Type B pancreatic cell (in vitro differentiated cells): ENCODE results near the gene KCNQ5. TPM values are rescaled to one million over a fixed set of nuclear protein-coding genes. Genes with fewer than 3 reads are reported as not detected.
"Not testable (repeated sequence)": the region's sequence is repeated elsewhere in the genome, so short reads cannot be mapped to it uniquely, and the experiment has no call there.

Experiments used
- DNase-seq: peaks from one replicate; pipeline ENCODE4 v3.0.0; 2021; ENCODE audit warnings: mixed read lengths; ENCODE audit not compliant: unreplicated experiment; ENCODE audit errors: extremely low spot score
- H3K27ac Mint-ChIP-seq: 2 replicates; pipeline ENCODE4 v1.8.0; 2021; ENCODE audit warnings: mild to moderate bottlenecking, mixed read lengths
- H3K27me3 Mint-ChIP-seq: 2 replicates; pipeline ENCODE4 v1.8.0; 2021; ENCODE audit warnings: mixed read lengths
- H3K36me3 Mint-ChIP-seq: 2 replicates; pipeline ENCODE4 v1.8.0; 2021; ENCODE audit warnings: mixed read lengths
- H3K4me1 Mint-ChIP-seq: one replicate; pipeline ENCODE4 v1.8.0; 2021; ENCODE audit warnings: mixed read lengths; ENCODE audit not compliant: unreplicated experiment
- H3K4me3 Mint-ChIP-seq: 2 replicates; pipeline ENCODE4 v1.8.0; 2021; ENCODE audit warnings: mild to moderate bottlenecking, mixed read lengths
- H3K9me3 Mint-ChIP-seq: 2 replicates; pipeline ENCODE4 v1.8.0; 2021; ENCODE audit warnings: mixed read lengths
- CTCF ChIP-seq: fragments of 200-600 bp; sonication (generic); conservative IDR thresholded peaks from 2 replicates; pipeline ENCODE4 v1.5.0; 2021; ENCODE audit warnings: antibody characterized with exemption, mild to moderate bottlenecking
- total RNA-seq: library from RNA; stranded (reverse); gene quantifications from 2 replicates; pipeline ENCODE4 v1.2.1, GENCODE V29; 2021; ENCODE audit warnings: low replicate concordance

Gene KCNQ5
- total RNA-seq, 1 donor from 2014 or later = 1.7 TPM

- H3K27me3 Mint-ChIP-seq = peaks cover 4% of the 10 kb centered on the region
- H3K4me3 Mint-ChIP-seq = no peak overlapping the region
- H3K36me3 Mint-ChIP-seq = no peaks in the 10 kb centered on the region
- no peak for TF ChIP-seq CTCF
- no peak for DNase-seq
- peaks cover 4% of the 10 kb centered on the region for H3K4me1 Mint-ChIP-seq
- peaks cover 4% of the 10 kb centered on the region for H3K9me3 Mint-ChIP-seq
- no peak overlapping the region for H3K27ac Mint-ChIP-seq
Measured at GRCh38 chr6:72890233-72890632, 268.4 kb downstream of the KCNQ5 start.

DNA sequence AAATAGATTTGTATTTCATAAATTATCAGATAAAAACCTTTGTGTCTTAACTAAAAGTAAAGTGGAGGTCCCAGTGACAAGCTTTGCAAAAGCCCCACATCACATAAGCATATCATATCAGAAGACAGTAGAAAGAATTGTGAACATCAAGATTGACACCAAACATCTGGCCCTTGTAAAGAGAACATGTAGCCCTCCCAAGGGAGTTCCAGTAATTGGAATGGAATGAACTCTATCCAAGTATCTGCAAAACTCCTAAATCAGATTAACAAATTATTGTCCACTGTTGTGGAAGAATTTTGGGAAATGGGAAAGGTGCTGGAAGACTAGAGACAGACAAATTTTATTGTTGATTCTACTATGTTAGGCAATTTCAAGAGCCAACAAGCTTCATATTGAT, 268.8 kb downstream of the KCNQ5 start:
- no peak overlapping the region for H3K27ac Mint-ChIP-seq
- no peak for TF ChIP-seq CTCF
- no peak for DNase-seq
- peaks cover 4% of the 10 kb centered on the region for H3K4me1 Mint-ChIP-seq
- no peak overlapping the region for H3K4me3 Mint-ChIP-seq
- H3K36me3 Mint-ChIP-seq = no peaks in the 10 kb centered on the region
- H3K9me3 Mint-ChIP-seq = peaks cover 4% of the 10 kb centered on the region
- H3K27me3 Mint-ChIP-seq = peaks cover 4% of the 10 kb centered on the region

GRCh38 chr6:72892901-72893300, 271.0 kb downstream of the KCNQ5 start:
- no peak overlapping the region for H3K4me3 Mint-ChIP-seq
- no peak for DNase-seq
- H3K4me1 Mint-ChIP-seq = peaks cover 4% of the 10 kb centered on the region
- H3K9me3 Mint-ChIP-seq = no peaks in the 10 kb centered on the region
- no peaks in the 10 kb centered on the region for H3K36me3 Mint-ChIP-seq
- no peak overlapping the region for H3K27ac Mint-ChIP-seq
- H3K27me3 Mint-ChIP-seq = peaks cover 4% of the 10 kb centered on the region
- no peak for TF ChIP-seq CTCF

- TF ChIP-seq CTCF = no peak
- no peak overlapping the region for H3K4me3 Mint-ChIP-seq
- no peak for DNase-seq
- no peak overlapping the region for H3K27ac Mint-ChIP-seq
- peaks cover 4% of the 10 kb centered on the region for H3K27me3 Mint-ChIP-seq
- H3K9me3 Mint-ChIP-seq = no peaks in the 10 kb centered on the region
- peaks cover 4% of the 10 kb centered on the region for H3K4me1 Mint-ChIP-seq
- no peaks in the 10 kb centered on the region for H3K36me3 Mint-ChIP-seq
Measured at GRCh38 chr6:72894091-72894490, 272.2 kb downstream of the KCNQ5 start.

- not testable (repeated sequence) for H3K27ac Mint-ChIP-seq, H3K4me3 Mint-ChIP-seq, H3K9me3 Mint-ChIP-seq, DNase-seq, H3K4me1 Mint-ChIP-seq, H3K36me3 Mint-ChIP-seq, H3K27me3 Mint-ChIP-seq
Measured at GRCh38 chr6:72898313-72898712, 276.4 kb downstream of the KCNQ5 start.

DNA sequence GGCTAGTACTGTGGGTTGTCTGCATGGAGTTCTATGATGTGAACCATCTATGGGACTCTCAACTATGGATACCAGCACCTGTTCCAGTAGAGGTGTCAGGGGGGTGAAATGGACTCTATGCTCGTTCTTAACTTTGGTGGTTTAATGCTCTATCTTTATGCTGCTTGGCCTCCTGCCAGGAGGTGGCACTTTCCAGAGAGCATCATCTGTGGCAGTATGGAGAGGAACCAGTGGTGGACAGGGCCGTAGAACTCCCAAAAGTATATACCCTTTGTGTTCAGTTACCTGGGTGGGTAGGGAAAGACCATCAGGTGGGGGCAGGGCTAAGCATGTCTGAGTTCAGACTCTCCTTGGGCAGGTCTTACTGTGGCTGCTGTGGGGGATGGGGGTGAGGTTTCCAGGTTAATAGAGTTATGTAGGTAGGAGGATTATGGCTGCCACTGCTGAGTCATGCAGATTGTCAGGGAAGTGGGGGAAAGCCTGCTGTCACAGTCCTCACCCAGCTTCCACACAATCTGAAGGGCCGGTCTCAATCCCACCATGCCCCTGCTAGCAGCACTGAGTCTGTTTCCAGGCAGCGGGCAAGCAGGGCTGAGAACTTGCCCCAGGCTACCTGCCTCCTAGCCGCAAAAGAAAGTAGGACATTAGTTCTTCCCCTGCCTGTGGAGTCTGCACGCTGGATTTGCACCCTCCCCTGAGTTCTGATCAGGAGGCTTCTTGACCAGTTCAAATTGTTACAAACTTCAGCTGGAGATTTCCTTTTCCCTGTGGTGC, 284.0 kb downstream of the KCNQ5 start:
- no peaks in the 10 kb centered on the region for H3K36me3 Mint-ChIP-seq

More for the DNA sequence above, 284.0 kb downstream of the KCNQ5 start:
- Mint-ChIP-seq H3K27me3 (no peaks in the 10 kb centered on the region), H3K27ac (no peak overlapping the region), H3K9me3 (peaks cover 3% of the 10 kb centered on the region), H3K4me1 (no peaks in the 10 kb centered on the region), H3K4me3 (no peak overlapping the region)
- TF ChIP-seq CTCF = no peak
- no peak for DNase-seq
